GM20431 (cell line): ENCODE measurements around the gene PXDC1.

Experiments used
- in situ Hi-C: fragments of 300-500 bp; cut with MseI, MboI; formaldehyde crosslinking; loops from one replicate; pipeline ENCODE4 v1.15.0; 2020; ENCODE audit warnings: low sequenced_read_pairs; ENCODE audit not compliant: unreplicated experiment

Gene PXDC1

GRCh38 chr6:3737831-3738210 is 13.7 kb downstream of the PXDC1 start:
- in situ Hi-C loops = loop anchor here (10.0 to 25.0 kb wide), 3 partner anchors 424 to 601 kb away; no protein-coding TSS in a partner anchor

DNA sequence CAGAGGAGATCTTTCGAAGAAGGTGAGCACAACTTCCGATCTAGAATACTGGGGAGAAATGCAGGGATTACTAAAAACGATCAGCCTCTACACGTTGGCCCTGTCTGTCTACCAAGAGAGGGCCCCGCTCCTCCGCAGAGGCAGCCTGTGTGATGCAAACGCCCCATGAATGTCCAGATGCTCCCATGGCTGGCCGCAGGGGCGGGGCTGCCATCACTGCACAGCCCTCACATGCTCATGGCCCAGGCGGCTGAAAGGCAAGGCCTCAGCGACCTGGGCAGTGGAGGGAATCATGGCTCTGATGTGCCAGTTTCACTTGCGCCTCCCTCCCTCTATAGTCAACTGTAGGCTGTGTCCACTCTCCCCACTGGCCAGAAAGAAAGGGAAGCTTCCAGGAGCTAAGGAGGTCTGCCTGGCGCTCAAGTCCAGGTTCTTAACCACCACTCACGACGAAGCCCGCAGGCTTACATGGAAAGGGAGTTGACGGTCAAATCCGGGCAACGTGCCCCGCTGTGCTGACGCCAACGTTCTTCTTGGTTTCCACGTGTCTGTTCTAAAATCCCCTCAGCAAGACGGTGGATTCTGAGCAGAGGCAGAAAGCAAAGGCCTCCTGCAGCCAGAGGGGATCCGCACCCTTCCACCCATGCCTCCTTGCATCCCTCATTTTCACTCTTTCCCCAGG is 14.2 kb downstream of the PXDC1 start:
- in situ Hi-C loops = loop anchor here (10.0 to 25.0 kb wide), 3 partner anchors 425 to 600 kb away; no protein-coding TSS in a partner anchor

DNA sequence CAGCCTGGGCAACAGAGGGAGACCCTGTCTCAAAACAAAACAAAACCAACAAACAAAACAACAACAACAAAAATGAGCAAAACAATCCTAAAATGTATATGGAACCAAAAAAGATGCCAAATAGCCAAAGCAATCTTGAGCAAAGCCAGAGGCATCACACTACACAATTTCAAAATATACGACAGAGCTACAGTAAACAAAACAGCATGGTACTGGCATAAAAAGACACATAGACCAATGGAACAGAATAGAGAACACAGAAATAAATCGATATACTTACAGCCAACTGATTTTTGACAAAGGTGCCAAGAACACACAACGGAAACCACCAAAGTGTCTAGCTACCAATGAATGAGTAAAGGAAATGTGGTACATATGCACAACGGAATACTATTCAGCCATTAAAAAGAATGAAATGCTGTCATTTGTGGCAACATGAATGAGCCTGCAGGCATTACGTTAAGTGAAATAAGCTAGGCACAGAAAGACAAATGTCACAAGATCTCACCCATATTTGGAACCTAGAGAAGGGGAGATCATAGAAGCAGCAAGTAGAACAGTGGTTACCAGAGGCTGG is 16.4 kb downstream of the PXDC1 start:
- in situ Hi-C loops = loop anchor here (10.0 to 25.0 kb wide), 3 partner anchors 427 to 598 kb away; no protein-coding TSS in a partner anchor

GRCh38 chr6:3734023-3734422 is 17.5 kb downstream of the PXDC1 start:
- in situ Hi-C loops = loop anchor here (10.0 to 25.0 kb wide), 3 partner anchors 428 to 597 kb away; no protein-coding TSS in a partner anchor

- in situ Hi-C loops = loop anchor here (10.0 to 25.0 kb wide), 3 partner anchors 429 to 596 kb away; no protein-coding TSS in a partner anchor
Measured at GRCh38 chr6:3733321-3733925, 18.1 kb downstream of the PXDC1 start.

- in situ Hi-C loops = loop anchor here (10.0 to 25.0 kb wide), 3 partner anchors 430 to 595 kb away; no protein-coding TSS in a partner anchor
Measured at GRCh38 chr6:3732345-3733141, 19.0 kb downstream of the PXDC1 start.

- in situ Hi-C loops = loop anchor here (10.0 to 25.0 kb wide), 3 partner anchors 431 to 594 kb away; no protein-coding TSS in a partner anchor
Measured at GRCh38 chr6:3731700-3732099, 19.8 kb downstream of the PXDC1 start.

GRCh38 chr6:3729603-3730344 is 21.7 kb downstream of the PXDC1 start:
- in situ Hi-C loops = loop anchor here (10.0 to 25.0 kb wide), 3 partner anchors 433 to 592 kb away; no protein-coding TSS in a partner anchor

- in situ Hi-C loops = loop anchor here (25.0 kb wide), 2 partner anchors 435 to 590 kb away; no protein-coding TSS in a partner anchor
Measured at GRCh38 chr6:3727593-3728108, 23.9 kb downstream of the PXDC1 start.

GRCh38 chr6:3727036-3727435 is 24.5 kb downstream of the PXDC1 start:
- in situ Hi-C loops = loop anchor here (25.0 kb wide), 2 partner anchors 435 to 590 kb away; no protein-coding TSS in a partner anchor

DNA sequence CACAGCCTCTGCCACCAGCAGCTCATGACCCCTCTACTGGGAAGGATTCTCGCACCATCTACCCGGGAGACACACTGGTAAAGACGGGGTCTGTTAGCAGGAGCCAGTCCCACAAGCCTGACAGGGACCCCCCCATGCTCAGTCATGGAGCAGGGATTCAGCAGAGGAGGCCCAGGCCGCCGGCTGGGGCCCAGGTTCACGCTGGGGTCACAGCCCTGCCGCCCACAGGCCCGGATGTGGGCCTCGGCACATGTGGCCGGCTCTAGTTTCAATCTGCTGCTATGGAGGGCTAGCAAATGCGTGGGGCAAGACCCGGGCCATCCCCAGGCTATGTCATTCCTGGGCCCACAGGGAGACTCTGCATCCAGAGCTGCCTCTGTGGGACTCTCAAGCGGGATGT is 25.1 kb downstream of the PXDC1 start:
- in situ Hi-C loops = loop anchor here (25.0 kb wide), 2 partner anchors 436 to 589 kb away; no protein-coding TSS in a partner anchor

DNA sequence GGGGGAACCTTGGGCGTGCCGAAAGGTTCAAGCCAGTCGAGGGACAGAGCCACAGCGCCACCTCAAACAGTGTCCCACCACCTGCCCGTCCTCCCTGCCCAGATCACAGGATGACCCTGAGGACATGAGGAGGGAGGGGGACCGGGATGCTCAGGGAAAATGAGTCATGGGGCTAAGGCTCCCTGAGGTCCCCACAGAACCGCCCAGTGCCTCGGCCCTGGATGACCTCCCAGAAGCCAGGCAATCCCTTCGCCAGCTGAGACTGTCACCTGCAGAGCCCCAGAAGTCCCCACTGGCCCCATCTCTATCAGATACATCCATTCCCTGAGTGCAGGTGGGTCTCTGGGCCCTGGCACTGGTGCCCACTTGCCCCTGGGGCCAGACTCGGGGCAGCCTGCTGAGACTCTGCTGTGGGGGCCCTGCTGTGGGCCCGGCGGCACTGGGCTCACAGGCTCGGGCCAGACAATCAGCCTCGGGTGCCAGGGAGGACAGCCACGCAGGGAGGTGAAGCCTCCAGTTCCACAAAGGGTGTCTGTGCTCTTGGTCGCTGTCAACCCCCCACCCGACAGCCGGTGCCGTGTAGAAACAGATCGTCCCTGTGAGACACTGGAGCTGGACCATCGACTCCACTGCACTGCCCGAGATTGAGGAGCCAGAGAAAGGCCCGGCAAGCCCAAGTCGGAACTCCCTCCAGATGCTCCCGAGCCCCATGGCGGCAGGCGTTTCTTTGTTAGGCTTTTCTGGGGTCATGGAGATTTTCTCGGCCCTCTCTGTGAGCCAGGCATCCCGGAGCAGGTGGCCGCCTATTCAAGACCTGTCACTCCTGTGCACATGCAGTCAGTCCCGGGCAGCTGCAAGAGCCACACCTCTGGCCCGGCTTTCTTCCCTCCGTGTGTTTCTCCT is 26.1 kb downstream of the PXDC1 start:
- in situ Hi-C loops = loop anchor here (25.0 kb wide), 2 partner anchors 437 to 588 kb away; no protein-coding TSS in a partner anchor

- in situ Hi-C loops = loop anchor here (25.0 kb wide), 2 partner anchors 438 to 587 kb away; no protein-coding TSS in a partner anchor
Measured at GRCh38 chr6:3724451-3725144, 26.9 kb downstream of the PXDC1 start.

DNA sequence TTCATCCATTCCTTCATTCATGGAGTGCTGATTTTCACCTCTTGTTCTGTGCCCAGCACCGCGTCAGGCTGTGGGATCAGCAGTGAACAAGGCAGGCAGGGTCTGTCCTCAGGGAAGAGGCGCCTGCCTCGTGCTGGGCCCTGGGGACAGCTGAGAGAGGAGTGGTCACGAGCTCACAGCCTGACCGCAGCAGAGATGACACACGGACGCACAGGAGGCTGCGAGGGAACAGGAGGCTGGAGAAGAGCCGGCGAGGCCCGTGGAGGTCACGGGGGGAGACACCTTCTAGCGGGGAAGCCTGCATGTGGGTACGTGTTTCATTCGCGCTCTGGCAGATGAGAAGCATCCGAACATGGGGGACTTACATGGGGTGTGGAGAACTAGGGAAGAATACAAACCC is 27.5 kb downstream of the PXDC1 start:
- in situ Hi-C loops = no loop called here

DNA sequence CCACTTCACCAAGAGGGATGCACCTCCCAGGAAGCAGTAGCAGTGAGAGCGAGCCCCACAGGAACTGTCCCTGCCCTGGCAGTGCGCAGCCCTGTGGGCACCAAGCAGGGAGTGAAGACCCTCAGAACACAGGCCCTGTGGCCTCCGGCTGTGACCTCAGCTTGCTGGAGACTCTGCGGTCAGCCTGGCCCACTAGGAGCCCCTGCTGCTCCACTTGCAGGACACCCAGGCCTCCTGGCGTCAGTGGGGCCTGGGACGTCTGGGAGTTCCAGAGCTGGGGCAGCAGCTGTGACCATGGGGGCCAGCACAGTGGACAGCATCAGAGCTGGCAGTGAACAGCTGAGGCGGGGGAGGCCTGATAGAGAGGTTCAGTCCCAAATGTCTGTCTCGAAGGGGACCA is 28.3 kb downstream of the PXDC1 start:
- in situ Hi-C loops = no loop called here

- in situ Hi-C loops = no loop called here
Measured at GRCh38 chr6:3722785-3723184, 28.7 kb downstream of the PXDC1 start.
